IMR-90 (cell line): ENCODE results near the gene NKPD1. TPM values are rescaled to one million over a fixed set of nuclear protein-coding genes. Genes with fewer than 3 reads are reported as not detected.

Source experiments
- ATAC-seq: fragments of 200-7000 bp; cut with Tn5 transposase; 2 replicates; pipeline ENCODE4 v1.9.1; 2020; ENCODE audit warnings: low read depth, mild to moderate bottlenecking, moderate library complexity
- BruUV-seq: library from RNA; stranded (reverse); fragments of 400-500 nt; replicated peaks from 2 replicates; lab custom pipeline; 2021; lab: Mats Ljungman, UMichigan
- CTCF ChIA-PET: fragments of 300-600 bp; formaldehyde crosslinking; extraction: SDS; loops from one replicate; lab custom pipeline; 2021; ENCODE audit warnings: antibody characterized with exemption; lab: Yijun Ruan, JAX
- POLR2A ChIA-PET: fragments of 300-600 bp; sonication (Branson Sonifier 250); formaldehyde crosslinking; loops from one replicate; lab custom pipeline; 2022; ENCODE audit warnings: antibody characterized with exemption; ENCODE audit not compliant: unreplicated experiment; lab: Charles Lee
- DNase-seq: peaks from one replicate; pipeline ENCODE4 v3.0.0; 2013
- H2AFZ ChIP-seq: replicated peaks from 2 replicates; pipeline ENCODE3; 2013; ENCODE audit warnings: low read length, mild to moderate bottlenecking; ENCODE audit not compliant: poor library complexity
- H2AK5ac ChIP-seq: 2 replicates; pipeline ENCODE4 v1.6.1; 2013; ENCODE audit warnings: low read depth, low read length, inconsistent platforms
- H2AK9ac ChIP-seq: replicated peaks from 2 replicates; pipeline ENCODE3; 2013; ENCODE audit warnings: mild to moderate bottlenecking, low read depth, low read length, moderate library complexity; ENCODE audit not compliant: poor library complexity
- H2BK120ac ChIP-seq: 2 replicates; pipeline ENCODE4 v1.6.1; 2013; ENCODE audit warnings: low read depth, low read length, inconsistent platforms
- H2BK15ac ChIP-seq: 3 replicates; pipeline ENCODE4 v1.6.1; 2013; ENCODE audit warnings: low read depth, low read length, inconsistent platforms
- H2BK20ac ChIP-seq: 2 replicates; pipeline ENCODE4 v1.6.1; 2013; ENCODE audit warnings: low read depth, mild to moderate bottlenecking, inconsistent platforms, low read length, moderate library complexity
- H2BK5ac ChIP-seq: 2 replicates; pipeline ENCODE4 v1.6.1; 2013; ENCODE audit warnings: mild to moderate bottlenecking, low read depth, low read length, inconsistent platforms; ENCODE audit not compliant: poor library complexity, severe bottlenecking
- H3K14ac ChIP-seq: replicated peaks from 2 replicates; pipeline ENCODE4 v1.6.1; 2013; ENCODE audit warnings: low read depth, low read length, inconsistent platforms
- H3K18ac ChIP-seq: 2 replicates; pipeline ENCODE4 v1.6.1; 2013; ENCODE audit warnings: low read depth, low read length, control low read depth
- H3K23ac ChIP-seq: 2 replicates; pipeline ENCODE4 v1.6.1; 2013; ENCODE audit warnings: low read depth, low read length, inconsistent platforms
- H3K27ac ChIP-seq: 2 replicates; pipeline ENCODE4 v1.5.1; 2013; ENCODE audit warnings: mild to moderate bottlenecking, control low read depth, low read length; ENCODE audit not compliant: insufficient read depth
- H3K27me3 ChIP-seq: 2 replicates; pipeline ENCODE4 v1.6.1; 2013; ENCODE audit warnings: low read length; ENCODE audit not compliant: control insufficient read depth, insufficient read depth
- H3K36me3 ChIP-seq: 2 replicates; pipeline ENCODE4 v1.6.1; 2013; ENCODE audit warnings: low read length, mixed read lengths; ENCODE audit not compliant: control insufficient read depth, insufficient read depth
- H3K4ac ChIP-seq: 2 replicates; pipeline ENCODE4 v1.6.1; 2013; ENCODE audit warnings: low read depth, low read length, inconsistent platforms
- H3K4me1 ChIP-seq: 2 replicates; pipeline ENCODE4 v1.6.1; 2013; ENCODE audit warnings: low read length, mixed read lengths; ENCODE audit not compliant: control insufficient read depth, insufficient read depth
- H3K4me2 ChIP-seq: 2 replicates; pipeline ENCODE4 v1.6.1; 2013; ENCODE audit warnings: low read depth, mild to moderate bottlenecking, control low read depth, low read length, moderate library complexity
- H3K4me3 ChIP-seq: 2 replicates; pipeline ENCODE4 v1.5.1; 2013; ENCODE audit warnings: low read depth, mild to moderate bottlenecking, control low read depth, low read length, moderate library complexity; ENCODE audit not compliant: insufficient read depth
- H3K56ac ChIP-seq: 2 replicates; pipeline ENCODE4 v1.6.1; 2013; ENCODE audit warnings: low read length, inconsistent platforms; ENCODE audit not compliant: insufficient read depth; ENCODE audit errors: extremely low read depth
- H3K79me1 ChIP-seq, 2 experiments: 2 replicates each; pipeline ENCODE4 v1.6.1; 2013; ENCODE audit warnings: low read length in 2 of 2, inconsistent platforms in 1 of 2, low read depth in 1 of 2
- H3K9ac ChIP-seq: 2 replicates; pipeline ENCODE4 v1.6.1; 2013; ENCODE audit warnings: low read depth, low read length, control low read depth
- H3K9me1 ChIP-seq: 2 replicates; pipeline ENCODE4 v1.6.1; 2013; ENCODE audit warnings: low read length, inconsistent platforms; ENCODE audit not compliant: insufficient read depth
- H3K9me3 ChIP-seq: 2 replicates; pipeline ENCODE4 v1.6.1; 2013; ENCODE audit warnings: low read length; ENCODE audit not compliant: control insufficient read depth, insufficient read depth
- H4K20me1 ChIP-seq: 2 replicates; pipeline ENCODE4 v1.6.1; 2013; ENCODE audit warnings: low read length, inconsistent platforms; ENCODE audit not compliant: insufficient read depth
- H4K5ac ChIP-seq: 2 replicates; pipeline ENCODE4 v1.6.1; 2013; ENCODE audit warnings: mild to moderate bottlenecking, low read depth, low read length, control low read depth
- H4K8ac ChIP-seq, 2 experiments: 2 replicates each; pipeline ENCODE4 v1.6.1; 2013; ENCODE audit warnings: low read depth in 2 of 2, low read length in 2 of 2, control low read depth in 1 of 2, inconsistent platforms in 1 of 2
- H4K91ac ChIP-seq: 2 replicates; pipeline ENCODE4 v1.6.1; 2013; ENCODE audit warnings: low read depth, low read length, inconsistent platforms; ENCODE audit not compliant: insufficient read depth
- BHLHE40 ChIP-seq: fragments of 150-350 bp; IDR thresholded peaks from 2 replicates; pipeline ENCODE4 v1.6.1; 2016; ENCODE audit warnings: mild to moderate bottlenecking, low read depth, low read length
- CEBPB ChIP-seq: IDR thresholded peaks from 2 replicates; pipeline ENCODE4 v1.6.1; 2012; ENCODE audit warnings: low read depth, low read length, improper control_type of control experiment
- CHD1 ChIP-seq: IDR thresholded peaks from 2 replicates; pipeline ENCODE4 v1.6.1; 2012; ENCODE audit warnings: low read depth, low read length, improper control_type of control experiment
- FOS ChIP-seq: fragments of 150-350 bp; IDR thresholded peaks from 2 replicates; pipeline ENCODE4 v1.6.1; 2016; ENCODE audit warnings: low read depth, low read length
- MAFK ChIP-seq: IDR thresholded peaks from 2 replicates; pipeline ENCODE4 v1.6.1; 2012; ENCODE audit warnings: low read depth, low read length, improper control_type of control experiment
- MAZ ChIP-seq: IDR thresholded peaks from 2 replicates; pipeline ENCODE4 v1.6.1; 2012; ENCODE audit warnings: low read depth, mild to moderate bottlenecking, low read length, improper control_type of control experiment, moderate library complexity, borderline replicate concordance
- MXI1 ChIP-seq: IDR thresholded peaks from 2 replicates; pipeline ENCODE4 v1.6.1; 2012; ENCODE audit warnings: low read depth, mild to moderate bottlenecking, low read length, moderate library complexity, borderline replicate concordance
- NFE2L2 ChIP-seq: fragments of 150-350 bp; IDR thresholded peaks from 2 replicates; pipeline ENCODE4 v1.6.1; 2016; ENCODE audit warnings: low read depth, mild to moderate bottlenecking, low read length
- POLR2A ChIP-seq: IDR thresholded peaks from 2 replicates; pipeline ENCODE4 v1.6.1; 2012; ENCODE audit warnings: mild to moderate bottlenecking, low read depth, low read length
- RFX5 ChIP-seq: IDR thresholded peaks from 2 replicates; pipeline ENCODE4 v1.8.0; 2012; ENCODE audit warnings: low read depth, mild to moderate bottlenecking, low read length, moderate library complexity
- SMC3 ChIP-seq: fragments of 150-350 bp; IDR thresholded peaks from 2 replicates; pipeline ENCODE4 v1.6.1; 2016; ENCODE audit warnings: low read depth, mild to moderate bottlenecking, antibody characterized with exemption, low read length, moderate library complexity
- WGBS, 2 experiments: methylation state at CpG; one replicate each; pipeline versions ENCODE4 v1.1.5 to v1.1.7; 2013; ENCODE audit warnings: missing lambda C conversion rate in 2 of 2; ENCODE audit not compliant: insufficient read length in 1 of 2; ENCODE audit errors: extremely low coverage in 2 of 2; 5-methylcytosine and 5-hydroxymethylcytosine counted together
- dilution Hi-C: fragments of 300-500 bp; cut with HindIII; formaldehyde crosslinking; loops from one replicate; pipeline ENCODE4 v1.14.3; 2018; ENCODE audit warnings: low sequenced_read_pairs; ENCODE audit not compliant: unreplicated experiment
- in situ Hi-C: fragments of 300-500 bp; cut with MboI; formaldehyde crosslinking; loops from 3 replicates; pipeline ENCODE4 v1.14.3; 2019; ENCODE audit warnings: low sequenced_read_pairs, inconsistent platforms, mixed read lengths
- intact Hi-C: fragments of 100-400 bp; cut with micrococcal nuclease; formaldehyde crosslinking; loops from 2 replicates; pipeline ENCODE4 v1.10.0; 2022
- polyA plus RNA-seq, 3 experiments: library from polyadenylated mRNA; depleted of rRNA; stranded (reverse); fragments of >200 nt; gene quantifications; 2 replicates each; pipeline ENCODE4 v1.2.3, GENCODE V29; 2012; ENCODE audit warnings: low replicate concordance in 1 of 3
- total RNA-seq: library from RNA; depleted of rRNA; stranded (reverse); fragments of >200 nt; gene quantifications from 2 replicates; pipeline ENCODE4 v1.2.3, GENCODE V29; 2012
- TF ChIP-seq, protein P1 (sequence below): conservative IDR thresholded peaks from 2 replicates; pipeline ENCODE4 v1.5.1; 2012; ENCODE audit warnings: mild to moderate bottlenecking, low read depth, low read length, improper control_type of control experiment
- TF ChIP-seq, protein P2 (sequence below): fragments of 150-350 bp; IDR thresholded peaks from 2 replicates; pipeline ENCODE4 v1.6.1; 2017; ENCODE audit warnings: mild to moderate bottlenecking, antibody characterized with exemption, low read length, low read depth

Gene NKPD1
- total and polyA plus RNA-seq, 2 of the 4 experiments (the other 2 are of a cell fraction): under 0.01 to 0.09 TPM

DNA sequence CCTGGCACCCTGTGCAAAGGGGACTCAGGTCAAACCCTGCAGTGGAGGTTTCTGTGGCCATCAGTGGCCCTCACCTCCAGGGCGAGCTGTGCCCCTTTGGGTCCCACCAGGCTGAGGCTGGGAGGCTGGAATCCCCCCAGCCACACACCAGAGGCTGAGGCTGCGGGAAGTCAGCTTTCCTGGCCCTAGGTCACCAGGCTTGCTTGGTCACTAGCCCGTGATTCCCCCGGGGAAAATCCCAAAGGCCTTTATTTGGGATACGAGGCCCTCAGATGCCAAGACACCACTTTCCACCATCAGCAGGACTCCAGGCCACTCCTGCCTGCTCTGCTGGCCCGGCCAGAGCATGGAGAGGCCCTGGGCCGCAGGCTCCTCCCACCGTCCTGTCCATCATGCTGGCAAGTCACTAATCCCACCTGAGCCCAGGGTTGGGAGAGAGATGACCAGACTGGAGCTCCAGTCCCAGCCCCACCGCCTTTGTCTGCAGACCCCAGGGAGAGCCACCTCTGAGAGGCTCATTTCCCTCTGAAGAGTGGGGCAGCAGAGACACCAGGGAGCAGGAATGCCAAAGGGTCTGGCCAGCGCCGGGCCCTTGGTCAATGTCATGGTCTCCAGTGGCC, 4.7 kb downstream of the NKPD1 start:
- no peak overlapping the region for H2AFZ ChIP-seq
- intact Hi-C loops: no loop called here
- H2BK120ac ChIP-seq: no peak overlapping the region
- no peak overlapping the region for H4K5ac ChIP-seq
- BruUV-seq: no TSS peak
- no peak overlapping the region for H3K18ac ChIP-seq
- no peak overlapping the region for H2AK9ac ChIP-seq
- dilution Hi-C loops: no loop called here
- no peak overlapping the region for H3K4me3 ChIP-seq
- H3K23ac ChIP-seq: no peak overlapping the region
- POLR2A ChIA-PET: no interaction called here
- H4K20me1 ChIP-seq: peaks cover 11% of the 10 kb centered on the region
- DNase-seq (no peak), ATAC-seq (no peak)
- no peak overlapping the region for H3K9ac ChIP-seq
- H2BK5ac ChIP-seq: no peak overlapping the region
- peaks cover 7% of the 10 kb centered on the region; the same call in 1 of the 2 replicates for H3K9me1 ChIP-seq
- no peaks in the 10 kb centered on the region for H3K9me3 ChIP-seq
- H3K36me3 ChIP-seq: no peaks in the 10 kb centered on the region
- H3K56ac ChIP-seq: no peak overlapping the region
- H2AK5ac ChIP-seq: no peak overlapping the region
- no CpG with 5 or more reads among the region's 11 CpGs for WGBS, 2 experiments
- no peak overlapping the region for H3K27ac ChIP-seq
- H3K27me3 ChIP-seq: peaks cover 35% of the 10 kb centered on the region
- CTCF ChIA-PET: no interaction called here
- H3K4me2 ChIP-seq: no peak overlapping the region
- no peak overlapping the region for H3K4ac ChIP-seq
- no peaks in the 10 kb centered on the region for H3K79me1 ChIP-seq
- TF ChIP-seq RFX5 (no peak), MXI1 (no peak), MAFK (no peak), BHLHE40 (no peak), CEBPB (no peak), CHD1 (no peak), FOS (no peak), MAZ (no peak), POLR2A (no peak), NFE2L2 (no peak), SMC3 (no peak)
- TF ChIP-seq, protein P1, sequence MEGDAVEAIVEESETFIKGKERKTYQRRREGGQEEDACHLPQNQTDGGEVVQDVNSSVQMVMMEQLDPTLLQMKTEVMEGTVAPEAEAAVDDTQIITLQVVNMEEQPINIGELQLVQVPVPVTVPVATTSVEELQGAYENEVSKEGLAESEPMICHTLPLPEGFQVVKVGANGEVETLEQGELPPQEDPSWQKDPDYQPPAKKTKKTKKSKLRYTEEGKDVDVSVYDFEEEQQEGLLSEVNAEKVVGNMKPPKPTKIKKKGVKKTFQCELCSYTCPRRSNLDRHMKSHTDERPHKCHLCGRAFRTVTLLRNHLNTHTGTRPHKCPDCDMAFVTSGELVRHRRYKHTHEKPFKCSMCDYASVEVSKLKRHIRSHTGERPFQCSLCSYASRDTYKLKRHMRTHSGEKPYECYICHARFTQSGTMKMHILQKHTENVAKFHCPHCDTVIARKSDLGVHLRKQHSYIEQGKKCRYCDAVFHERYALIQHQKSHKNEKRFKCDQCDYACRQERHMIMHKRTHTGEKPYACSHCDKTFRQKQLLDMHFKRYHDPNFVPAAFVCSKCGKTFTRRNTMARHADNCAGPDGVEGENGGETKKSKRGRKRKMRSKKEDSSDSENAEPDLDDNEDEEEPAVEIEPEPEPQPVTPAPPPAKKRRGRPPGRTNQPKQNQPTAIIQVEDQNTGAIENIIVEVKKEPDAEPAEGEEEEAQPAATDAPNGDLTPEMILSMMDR: no peak
- TF ChIP-seq, protein P2, sequence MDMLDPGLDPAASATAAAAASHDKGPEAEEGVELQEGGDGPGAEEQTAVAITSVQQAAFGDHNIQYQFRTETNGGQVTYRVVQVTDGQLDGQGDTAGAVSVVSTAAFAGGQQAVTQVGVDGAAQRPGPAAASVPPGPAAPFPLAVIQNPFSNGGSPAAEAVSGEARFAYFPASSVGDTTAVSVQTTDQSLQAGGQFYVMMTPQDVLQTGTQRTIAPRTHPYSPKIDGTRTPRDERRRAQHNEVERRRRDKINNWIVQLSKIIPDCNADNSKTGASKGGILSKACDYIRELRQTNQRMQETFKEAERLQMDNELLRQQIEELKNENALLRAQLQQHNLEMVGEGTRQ: no peak
- H3K14ac ChIP-seq: no peak overlapping the region
- no peak overlapping the region for H2BK15ac ChIP-seq
- H4K8ac ChIP-seq: no peak overlapping the region
- H2BK20ac ChIP-seq: no peak overlapping the region
- in situ Hi-C loops: no loop called here
- peaks cover 17% of the 10 kb centered on the region for H3K4me1 ChIP-seq
- H4K91ac ChIP-seq: no peak overlapping the region
